ENCODE measurements around the gene CIDEC. TPM values are rescaled to one million over a fixed set of nuclear protein-coding genes. Genes with fewer than 3 reads are reported as not detected.

Gene CIDEC
- polyA plus RNA-seq, 1 donor: 2.7 TPM

DNA sequence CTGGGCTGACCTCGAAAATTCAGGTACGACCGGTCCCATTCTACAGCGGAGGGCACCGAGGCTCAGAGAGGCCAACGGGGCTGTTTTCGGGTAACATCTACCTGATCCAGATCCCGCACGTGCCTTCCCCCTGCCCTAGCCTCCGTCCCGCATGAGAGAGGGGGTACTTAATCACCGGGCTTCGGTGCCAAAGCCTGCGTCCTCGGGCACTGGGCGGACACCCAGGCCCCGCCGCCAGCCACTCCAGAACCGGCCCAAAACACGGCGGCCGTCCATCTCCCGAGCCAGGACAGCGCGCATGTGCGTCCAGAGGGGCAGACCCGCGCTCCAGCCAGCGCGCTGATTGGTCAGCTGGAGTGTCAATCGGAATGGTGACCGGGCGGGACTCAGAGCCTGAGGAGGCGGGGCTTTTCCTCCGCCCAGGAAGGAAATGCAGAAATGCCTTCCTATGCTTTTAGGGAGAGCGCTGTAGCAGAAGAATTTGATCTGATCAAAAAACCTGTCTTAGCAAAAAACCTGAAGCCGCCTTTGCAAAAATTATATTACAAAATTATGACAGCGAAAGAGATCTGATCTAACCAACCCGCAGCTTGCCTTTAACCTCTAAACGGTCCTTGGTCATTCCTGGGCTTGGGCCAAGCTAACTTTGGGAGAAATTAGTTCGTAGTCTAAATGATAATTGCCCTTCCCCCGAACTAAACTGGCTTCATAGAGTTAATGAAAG, 36.2 kb downstream of the CIDEC start, which contains the start of gene RPUSD3:
Gene RPUSD3 (minus strand): TSS at position 294 of the 724 bp plus-strand sequence. CDS start 18 bp downstream, at position 276.
- peak; percentile 98 for DNase-seq

GRCh38 chr3:9841015-9841414, 39.0 kb downstream of the CIDEC start:
- no peak for DNase-seq

- DNase-seq: no peak
Observed at GRCh38 chr3:9838856-9839255, 41.2 kb downstream of the CIDEC start.

- DNase-seq: no peak
Observed at GRCh38 chr3:9837701-9838582, 42.1 kb downstream of the CIDEC start.

- no peak for DNase-seq
Observed at GRCh38 chr3:9834520-9835380, 45.3 kb downstream of the CIDEC start.

GRCh38 chr3:9833078-9833477, 47.0 kb downstream of the CIDEC start:
- DNase-seq: no peak

DNA sequence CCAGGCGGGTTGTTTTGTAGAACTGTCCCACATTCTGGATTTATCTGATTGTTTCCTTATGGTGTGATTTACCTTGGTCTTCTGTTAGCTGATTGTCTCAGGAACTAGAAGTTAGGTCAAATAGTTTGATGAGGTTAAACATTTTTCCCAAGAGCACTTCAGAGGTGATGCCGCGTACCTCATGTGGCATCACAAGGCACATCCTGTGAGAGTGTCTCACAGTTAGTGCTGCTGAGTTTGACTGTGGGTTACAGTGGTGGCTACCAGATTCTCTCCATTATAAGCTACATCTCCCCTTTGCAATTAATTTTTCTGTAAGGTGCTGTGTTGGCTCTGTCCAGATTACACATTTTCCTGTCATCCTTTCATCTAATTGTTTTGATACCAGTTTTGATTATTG, 48.8 kb downstream of the CIDEC start:
- DNase-seq: no peak

DNA sequence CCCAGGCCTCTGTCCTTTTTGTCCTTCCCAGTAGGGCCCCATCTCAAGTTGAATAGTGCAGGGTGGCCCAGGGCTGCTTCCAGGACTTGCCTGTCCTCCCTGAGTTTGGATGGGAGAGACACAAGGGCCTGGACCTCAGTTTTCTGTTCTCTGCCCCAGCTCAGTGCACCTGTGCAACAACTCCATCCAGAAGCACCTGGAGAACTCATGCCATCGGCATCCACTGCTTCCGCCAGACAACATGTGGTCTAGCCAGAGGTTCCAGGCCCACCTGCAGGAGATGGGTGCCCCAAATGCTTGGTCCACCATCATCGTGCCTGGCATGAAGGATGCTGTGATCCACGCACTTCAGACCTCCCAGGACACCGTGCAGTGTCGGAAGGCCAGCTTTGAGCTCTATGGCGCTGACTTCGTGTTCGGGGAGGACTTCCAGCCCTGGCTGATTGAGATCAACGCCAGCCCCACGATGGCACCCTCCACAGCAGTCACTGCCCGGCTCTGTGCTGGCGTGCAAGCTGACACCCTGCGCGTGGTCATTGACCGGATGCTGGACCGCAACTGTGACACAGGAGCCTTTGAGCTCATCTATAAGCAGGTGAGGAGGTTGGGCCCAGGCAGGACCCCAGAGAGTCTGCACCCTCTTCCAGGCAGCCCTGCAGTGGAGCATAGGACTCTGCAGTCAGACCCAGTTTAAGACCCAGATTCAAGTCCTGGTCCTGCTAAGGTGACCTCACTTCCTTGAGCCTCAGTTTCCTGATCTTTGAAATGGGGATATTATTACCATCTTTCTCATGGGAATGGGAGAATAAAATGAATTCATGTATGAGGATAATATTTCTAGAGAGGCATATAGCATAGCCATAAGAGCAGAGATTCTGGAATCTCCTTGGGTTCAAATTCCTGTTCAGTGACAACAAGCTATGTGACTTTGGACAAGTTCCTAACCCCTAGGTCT, 51.0 kb downstream of the CIDEC start:
- DNase-seq: no peak

- no peak for DNase-seq
Observed at GRCh38 chr3:9826815-9827573, 53.1 kb downstream of the CIDEC start.

DNA sequence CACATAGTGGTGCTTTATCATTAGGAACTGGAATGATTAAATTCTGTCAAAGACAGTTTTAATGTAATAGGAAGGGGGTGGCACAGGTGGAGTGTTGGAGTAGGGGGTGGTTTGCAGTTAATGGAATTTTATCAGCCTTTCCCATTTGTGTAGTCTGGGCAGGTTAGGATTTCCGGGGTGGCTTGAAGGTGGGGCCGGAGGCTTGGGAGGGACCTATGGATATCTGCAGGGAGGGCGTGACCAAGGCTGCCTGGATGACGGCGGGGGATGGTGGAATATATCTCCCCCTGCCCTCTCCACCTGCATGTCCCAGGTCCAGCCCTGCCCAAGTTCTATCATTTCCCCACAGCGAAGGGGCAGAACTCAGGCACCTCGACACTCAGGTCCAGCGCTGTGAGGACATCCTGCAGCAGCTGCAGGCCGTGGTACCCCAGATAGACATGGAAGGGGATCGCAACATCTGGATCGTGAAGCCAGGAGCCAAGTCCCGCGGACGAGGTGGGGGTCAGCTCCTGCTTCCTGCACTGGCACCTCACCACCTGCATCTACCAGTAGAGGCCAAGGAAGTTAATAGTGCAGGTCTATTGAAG, 54.5 kb downstream of the CIDEC start:
- no peak for DNase-seq

DNA sequence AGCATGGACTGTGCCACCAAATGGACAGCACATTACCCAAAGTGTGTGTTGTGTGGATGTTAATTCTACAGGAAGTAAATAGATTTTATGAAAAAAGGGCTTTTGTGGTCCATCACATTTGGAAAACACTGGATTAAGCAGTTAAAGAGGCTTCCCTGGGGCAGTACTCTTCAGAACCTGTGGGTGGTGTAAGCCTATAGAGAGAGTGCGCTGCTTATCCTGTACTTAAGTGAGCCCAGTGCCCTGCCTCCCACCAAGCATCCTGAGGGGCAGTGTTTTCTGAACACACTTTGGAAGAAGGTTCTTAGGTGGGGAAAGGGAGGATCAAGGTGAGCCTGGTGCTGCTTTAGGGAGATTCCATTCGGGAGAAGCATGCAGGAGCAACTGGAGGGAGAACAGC, 59.1 kb downstream of the CIDEC start:
- no peak for DNase-seq

DNA sequence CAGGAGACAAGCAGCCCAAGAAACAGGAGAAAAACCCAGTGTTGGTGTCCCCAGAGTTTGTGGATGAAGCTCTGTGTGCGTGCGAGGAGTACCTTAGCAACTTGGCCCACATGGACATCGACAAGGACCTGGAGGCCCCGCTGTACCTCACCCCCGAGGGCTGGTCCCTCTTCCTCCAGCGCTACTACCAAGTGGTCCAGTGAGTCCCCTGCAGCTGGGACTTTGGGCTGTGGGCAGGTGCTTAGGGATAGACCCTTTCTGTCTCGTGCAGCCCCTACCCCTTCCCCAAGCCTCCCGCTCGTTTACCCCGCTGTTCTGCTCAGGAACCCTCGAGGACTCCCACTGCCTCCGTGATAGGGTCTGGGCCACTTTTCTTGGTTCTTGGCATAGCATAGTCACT, 59.5 kb downstream of the CIDEC start:
- DNase-seq: no peak

DNA sequence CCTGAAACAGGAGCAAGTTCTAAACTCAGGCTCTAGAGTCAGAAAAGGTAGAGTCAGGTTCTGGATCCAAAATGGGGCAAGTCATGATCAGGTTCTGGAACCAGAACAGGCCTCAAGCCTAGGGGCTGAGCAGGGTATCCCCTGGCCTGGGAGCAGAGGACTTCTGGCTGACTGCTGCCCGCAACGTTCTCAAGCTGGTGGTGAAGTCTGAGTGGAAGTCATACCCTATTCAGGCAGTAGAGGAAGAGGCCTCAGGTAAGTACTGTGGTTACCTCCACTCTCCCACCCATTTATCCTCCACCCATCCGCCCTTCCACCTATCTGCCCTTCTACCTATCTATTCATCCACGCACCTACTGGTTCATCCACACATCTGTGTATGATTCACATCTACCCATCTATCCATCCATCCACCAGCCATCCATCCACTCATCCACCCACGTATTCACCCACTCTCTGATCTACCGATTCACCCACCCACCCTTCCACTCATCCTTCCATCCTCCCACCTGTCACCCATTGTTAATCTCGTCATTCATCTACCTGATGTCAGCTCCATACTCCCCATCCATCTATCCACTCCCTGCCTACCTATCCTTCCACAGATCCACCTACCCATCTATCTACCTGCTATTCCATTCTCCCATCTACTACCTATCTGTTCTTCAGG, 61.3 kb downstream of the CIDEC start:
- DNase-seq: no peak

DNA sequence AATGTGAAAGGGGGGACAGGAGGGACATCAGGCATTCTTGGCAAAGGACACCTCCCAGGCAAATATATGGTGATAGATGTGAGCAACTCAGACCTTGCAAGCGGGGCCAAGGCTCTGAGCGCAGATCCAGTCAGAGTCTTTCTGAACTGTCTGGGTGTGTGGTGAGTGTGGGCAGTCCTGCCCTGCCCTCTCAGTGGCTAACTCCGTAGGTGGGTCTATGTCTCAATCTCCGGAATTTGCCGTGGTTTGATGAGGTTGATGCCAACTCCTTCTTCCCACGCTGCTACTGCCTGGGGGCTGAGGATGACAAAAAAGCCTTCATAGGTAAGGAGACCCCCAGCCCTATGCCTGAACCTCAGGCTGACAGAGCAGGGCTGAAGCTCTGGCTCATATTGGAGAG, 62.6 kb downstream of the CIDEC start:
- DNase-seq: no peak

Other genes with a start within 250 kb of the CIDEC start
- 22.3 TPM for gene MTMR14, start 230.7 kb downstream of the CIDEC start, polyA plus RNA-seq (ENCODE audit: insufficient read length)
- gene CPNE9, start 176.4 kb downstream of the CIDEC start, polyA plus RNA-seq (ENCODE audit: insufficient read length): not detected
- 13.3 TPM for gene BRPF1, start 148.5 kb downstream of the CIDEC start, polyA plus RNA-seq (ENCODE audit: insufficient read length)
- 33.1 TPM for gene OGG1, start 130.3 kb downstream of the CIDEC start, polyA plus RNA-seq (ENCODE audit: insufficient read length)
- 17.4 TPM for gene CAMK1, start 110.3 kb downstream of the CIDEC start, polyA plus RNA-seq (ENCODE audit: insufficient read length)
- gene TADA3, start 87.8 kb downstream of the CIDEC start, polyA plus RNA-seq (ENCODE audit: insufficient read length): 68.8 TPM
- 73.9 TPM for gene ARPC4, start 87.2 kb downstream of the CIDEC start, polyA plus RNA-seq (ENCODE audit: insufficient read length)
- 37.3 TPM for gene TTLL3, start 70.0 kb downstream of the CIDEC start, polyA plus RNA-seq (ENCODE audit: insufficient read length)
- 31.2 TPM for gene RPUSD3, start 36.2 kb downstream of the CIDEC start, polyA plus RNA-seq (ENCODE audit: insufficient read length)
- 31.6 TPM for gene JAGN1, start 10.4 kb upstream of the CIDEC start, polyA plus RNA-seq (ENCODE audit: insufficient read length)
- 3.1 TPM for gene IL17RE, start 22.6 kb upstream of the CIDEC start, polyA plus RNA-seq (ENCODE audit: insufficient read length)
- gene IL17RC, start 36.8 kb upstream of the CIDEC start, polyA plus RNA-seq (ENCODE audit: insufficient read length): 16.8 TPM
- gene CRELD1, start 53.6 kb upstream of the CIDEC start, polyA plus RNA-seq (ENCODE audit: insufficient read length): 40.3 TPM
- gene PRRT3, start 72.2 kb upstream of the CIDEC start, polyA plus RNA-seq (ENCODE audit: insufficient read length): 2.0 TPM
- gene EMC3, start 106.6 kb upstream of the CIDEC start, polyA plus RNA-seq (ENCODE audit: insufficient read length): 36.2 TPM
- 6.4 TPM for gene FANCD2, start 146.2 kb upstream of the CIDEC start, polyA plus RNA-seq (ENCODE audit: insufficient read length)
- gene FANCD2OS, start 228.0 kb upstream of the CIDEC start, polyA plus RNA-seq (ENCODE audit: insufficient read length): not detected
- 142 TPM for gene BRK1, start 235.4 kb upstream of the CIDEC start, polyA plus RNA-seq (ENCODE audit: insufficient read length)

Measured in hindlimb muscle (tissue), 1 donor.